HG02610 (cell line): ENCODE measurements around the gene OARD1.

Experiments used
- ATAC-seq: cut with Tn5 transposase; IDR thresholded peaks from one replicate; pipeline ENCODE4 v1.9.1; 2021; ENCODE audit warnings: mild to moderate bottlenecking, moderate library complexity; ENCODE audit not compliant: unreplicated experiment

OARD1 gene

GRCh38 chr6:41050536-41050935 is 21.6 kb downstream of the OARD1 start:
- no peak for ATAC-seq

GRCh38 chr6:41049955-41050354 is 22.2 kb downstream of the OARD1 start:
- ATAC-seq, result no peak

- no peak for ATAC-seq
These were observed 22.6 kb downstream of the OARD1 start for GRCh38 chr6:41049521-41049920.

GRCh38 chr6:41047745-41048732 is 24.1 kb downstream of the OARD1 start:
- ATAC-seq, result no peak

GRCh38 chr6:41047306-41047705 is 24.9 kb downstream of the OARD1 start:
- ATAC-seq, result no peak

- no peak for ATAC-seq
These were observed 26.1 kb downstream of the OARD1 start for GRCh38 chr6:41046084-41046483.

GRCh38 chr6:41045664-41046063 is 26.5 kb downstream of the OARD1 start:
- no peak for ATAC-seq

- ATAC-seq, result no peak
These were observed 29.0 kb downstream of the OARD1 start for GRCh38 chr6:41043151-41043550.

- ATAC-seq, result no peak
These were observed 29.7 kb downstream of the OARD1 start, which contains the start of gene TSPO2 for GRCh38 chr6:41042226-41043055. TSS of gene TSPO2 (plus strand) at chr6:41042467. CDS start at chr6:41042986, 519 bp downstream.

GRCh38 chr6:41040940-41041536 is 31.1 kb downstream of the OARD1 start:
- ATAC-seq, result no peak

- ATAC-seq, result peak; percentile 44
These were observed 31.8 kb downstream of the OARD1 start for GRCh38 chr6:41040101-41040939.

- ATAC-seq, result no peak
These were observed 32.8 kb downstream of the OARD1 start, which contains the start of gene UNC5CL for GRCh38 chr6:41039060-41039998. TSS of gene UNC5CL (minus strand) at chr6:41039221. CDS start at chr6:41035074, 4,147 bp downstream.

- no peak for ATAC-seq
These were observed 34.0 kb downstream of the OARD1 start for GRCh38 chr6:41038205-41038604.

GRCh38 chr6:41037107-41037900 is 34.9 kb downstream of the OARD1 start:
- ATAC-seq, result no peak

GRCh38 chr6:41036601-41037000 is 35.6 kb downstream of the OARD1 start:
- ATAC-seq, result no peak

- ATAC-seq, result no peak
These were observed 36.0 kb downstream of the OARD1 start for GRCh38 chr6:41036186-41036585.

- no peak for ATAC-seq
These were observed 38.4 kb downstream of the OARD1 start for GRCh38 chr6:41033776-41034175.

GRCh38 chr6:41032830-41033229 is 39.3 kb downstream of the OARD1 start:
- no peak for ATAC-seq
